Lower leg skin (tissue), 3 donors: ENCODE data around the gene INSC.

Source experiments
- POLR2A ChIP-seq, 2 donors: fragments of 450-650 bp; IDR thresholded peaks; one replicate each; pipeline ENCODE4 v1.6.1; 2016 to 2017; ENCODE audit warnings: antibody characterized with exemption in 2 of 2, mild to moderate bottlenecking in 1 of 2, moderate library complexity in 1 of 2
- TF ChIP-seq, protein P1 (sequence below), 3 donors: fragments of 450-650 bp; IDR thresholded peaks; one replicate each; pipeline ENCODE4 v1.5.1; 2016; ENCODE audit warnings: antibody characterized with exemption in 3 of 3, mild to moderate bottlenecking in 3 of 3, moderate library complexity in 2 of 3

DNA sequence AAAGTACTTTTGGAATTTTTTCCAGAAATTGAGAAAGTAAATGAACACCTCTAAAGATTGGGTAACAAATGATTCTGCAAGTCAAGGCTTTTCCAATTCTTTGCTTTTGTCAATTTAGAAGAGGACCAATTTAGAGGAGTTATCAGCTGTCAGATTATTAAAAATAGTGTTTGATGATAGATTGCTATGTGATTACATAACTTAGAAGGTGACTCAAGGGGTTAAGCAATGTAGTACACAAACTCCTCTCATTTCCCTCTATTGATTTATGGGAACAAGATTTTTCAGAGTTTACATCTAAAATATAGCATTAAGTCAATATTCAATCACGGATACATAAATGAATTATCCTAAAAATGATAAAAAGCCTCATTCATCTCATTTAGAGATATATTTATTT is 70.3 kb downstream of the INSC start:
- TF ChIP-seq, protein P1, sequence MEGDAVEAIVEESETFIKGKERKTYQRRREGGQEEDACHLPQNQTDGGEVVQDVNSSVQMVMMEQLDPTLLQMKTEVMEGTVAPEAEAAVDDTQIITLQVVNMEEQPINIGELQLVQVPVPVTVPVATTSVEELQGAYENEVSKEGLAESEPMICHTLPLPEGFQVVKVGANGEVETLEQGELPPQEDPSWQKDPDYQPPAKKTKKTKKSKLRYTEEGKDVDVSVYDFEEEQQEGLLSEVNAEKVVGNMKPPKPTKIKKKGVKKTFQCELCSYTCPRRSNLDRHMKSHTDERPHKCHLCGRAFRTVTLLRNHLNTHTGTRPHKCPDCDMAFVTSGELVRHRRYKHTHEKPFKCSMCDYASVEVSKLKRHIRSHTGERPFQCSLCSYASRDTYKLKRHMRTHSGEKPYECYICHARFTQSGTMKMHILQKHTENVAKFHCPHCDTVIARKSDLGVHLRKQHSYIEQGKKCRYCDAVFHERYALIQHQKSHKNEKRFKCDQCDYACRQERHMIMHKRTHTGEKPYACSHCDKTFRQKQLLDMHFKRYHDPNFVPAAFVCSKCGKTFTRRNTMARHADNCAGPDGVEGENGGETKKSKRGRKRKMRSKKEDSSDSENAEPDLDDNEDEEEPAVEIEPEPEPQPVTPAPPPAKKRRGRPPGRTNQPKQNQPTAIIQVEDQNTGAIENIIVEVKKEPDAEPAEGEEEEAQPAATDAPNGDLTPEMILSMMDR (IDR thresholded peaks at IDR 0.05), result no peak
- no peak for TF ChIP-seq POLR2A (IDR thresholded peaks at IDR 0.05)
